ENCODE data around the gene KCNJ6. TPM values are rescaled to one million over a fixed set of nuclear protein-coding genes. Genes with fewer than 3 reads are reported as not detected.

The KCNJ6 gene
- total and polyA plus RNA-seq, 4 experiments from 2014 or later, result not detected

DNA sequence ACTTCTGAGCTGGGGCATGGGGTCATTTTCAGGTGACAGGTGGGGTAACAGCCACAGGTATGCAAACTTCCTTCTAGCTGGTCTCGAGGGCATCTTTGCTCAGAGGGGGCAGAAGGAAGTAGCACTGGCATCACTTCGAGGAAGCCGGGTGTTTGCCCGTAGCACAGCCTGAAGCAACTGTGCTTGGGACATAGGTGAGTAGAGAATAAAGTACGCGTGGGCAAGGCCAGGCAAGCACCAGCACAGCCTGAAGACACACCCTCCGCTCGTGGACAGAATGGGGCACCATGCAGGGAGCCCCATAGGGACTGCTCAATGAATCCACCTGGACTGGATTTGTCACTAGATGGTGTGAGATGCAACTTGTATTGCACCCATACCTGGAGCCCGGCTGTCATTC, 167.1 kb downstream of the KCNJ6 start:
- intact Hi-C loops (cut with micrococcal nuclease), result no loop called here
- Mint-ChIP-seq H3K27ac (no peak overlapping the region), H3K4me1 (no peaks in the 10 kb centered on the region), H3K9me3 (no peaks in the 10 kb centered on the region), H3K36me3 (no peaks in the 10 kb centered on the region), H3K4me3 (no peak overlapping the region), H3K27me3 (peaks cover 5 to 6% of the 10 kb centered on the region in 2 donors)
- no peaks in the 10 kb centered on the region for H3K27me3 ChIP-seq (ENCODE audit: insufficient read depth, low read length)
- H3K4me3 ChIP-seq (ENCODE audit: low read length in 2 of 2), result no peak overlapping the region
- ChIA-PET POLR2A (ENCODE audit: partially characterized antibody) (no interaction called here), CTCF (ENCODE audit: partially characterized antibody) (no interaction called here)
- no peaks in the 10 kb centered on the region for H3K4me1 ChIP-seq (ENCODE audit: insufficient read depth, low read length)
- no peaks in the 10 kb centered on the region for H3K36me3 ChIP-seq (ENCODE audit: insufficient read depth, low read length)
- H3K27ac ChIP-seq (ENCODE audit: low read depth, low read length), result no peak overlapping the region
- no peaks in the 10 kb centered on the region for H3K9me3 ChIP-seq (ENCODE audit: control insufficient read depth in 1 of 2, low read length in 2 of 2)
- no peak for DNase-seq

DNA sequence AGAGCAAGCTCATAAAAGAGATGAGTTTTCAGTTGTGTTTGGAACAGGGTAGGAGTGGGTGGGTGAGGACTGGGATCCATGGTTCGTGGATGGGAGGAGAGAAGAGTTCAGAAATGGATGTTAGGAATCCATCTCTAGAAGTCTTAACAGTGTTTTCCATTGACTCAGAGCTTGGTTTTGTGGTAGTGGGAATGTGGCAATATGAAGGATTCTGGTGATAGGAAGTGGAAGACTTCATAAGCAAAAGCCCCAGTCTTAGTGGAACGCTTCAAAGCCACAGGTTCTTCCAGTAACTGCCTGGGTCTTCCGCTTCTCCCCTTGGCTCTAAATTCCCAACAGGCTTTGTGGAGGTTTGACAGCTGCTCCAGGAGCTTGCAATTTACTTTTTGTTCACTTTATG, 167.9 kb downstream of the KCNJ6 start:
- Histone ChIP-seq H3K36me3 (ENCODE audit: insufficient read depth, low read length) (no peaks in the 10 kb centered on the region), H3K4me1 (ENCODE audit: insufficient read depth, low read length) (no peaks in the 10 kb centered on the region), H3K9me3 (ENCODE audit: control insufficient read depth in 1 of 2, low read length in 2 of 2) (no peaks in the 10 kb centered on the region), H3K4me3 (ENCODE audit: low read length in 2 of 2) (no peak overlapping the region), H3K27ac (ENCODE audit: low read depth, low read length) (no peak overlapping the region), H3K27me3 (ENCODE audit: insufficient read depth, low read length) (no peaks in the 10 kb centered on the region)
- ChIA-PET CTCF (ENCODE audit: partially characterized antibody) (no interaction called here), POLR2A (ENCODE audit: partially characterized antibody) (no interaction called here)
- no peaks in the 10 kb centered on the region for H3K4me1 Mint-ChIP-seq
- no peak for DNase-seq
- peaks cover 5 to 6% of the 10 kb centered on the region in 2 donors for H3K27me3 Mint-ChIP-seq
- H3K4me3 Mint-ChIP-seq, result no peak overlapping the region
- H3K9me3 Mint-ChIP-seq, result no peaks in the 10 kb centered on the region
- H3K36me3 Mint-ChIP-seq, result no peaks in the 10 kb centered on the region
- intact Hi-C loops (cut with micrococcal nuclease), result no loop called here
- no peak overlapping the region for H3K27ac Mint-ChIP-seq

DNA sequence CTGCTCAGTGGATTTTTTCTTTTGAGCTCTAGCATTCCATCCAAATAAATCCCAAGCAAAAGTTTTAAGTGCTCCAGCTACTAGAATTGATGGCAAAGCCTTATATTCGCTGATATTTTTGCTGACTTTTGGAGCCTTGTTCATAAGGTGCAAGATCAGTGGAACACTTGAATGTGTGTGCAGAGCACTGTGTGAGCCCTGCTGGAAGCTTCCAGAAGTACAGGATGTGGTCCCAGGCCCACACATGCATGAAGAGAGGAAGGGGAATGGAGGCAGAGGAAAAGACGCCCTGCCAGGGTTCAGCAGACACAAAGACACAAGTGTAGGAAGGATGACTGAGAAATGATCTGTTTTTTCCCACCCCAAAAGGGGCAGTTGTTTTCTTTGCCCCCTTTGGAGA, 169.4 kb downstream of the KCNJ6 start:
- intact Hi-C loops (cut with micrococcal nuclease), result no loop called here
- DNase-seq, result no peak

DNA sequence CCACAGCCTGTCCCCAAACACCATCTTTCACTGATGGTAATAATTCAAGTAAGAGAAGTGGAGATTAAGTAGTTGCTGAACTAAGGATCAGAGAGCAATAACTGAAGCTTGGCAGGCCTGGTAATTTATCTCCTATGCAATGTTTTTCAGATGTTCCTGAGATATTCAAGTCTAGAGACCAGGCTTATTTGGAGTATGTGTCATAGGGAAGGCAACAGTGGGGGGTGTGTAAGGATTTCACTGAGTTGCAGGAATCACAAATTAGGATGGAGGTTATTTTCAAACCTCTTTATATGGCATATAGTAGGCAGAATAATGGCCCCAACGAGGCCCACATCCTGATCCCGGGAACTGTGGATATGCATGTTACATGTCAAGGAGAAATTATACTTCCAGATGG, 171.7 kb downstream of the KCNJ6 start:
- Mint-ChIP-seq H3K4me1 (no peaks in the 10 kb centered on the region), H3K27me3 (peaks cover 11 to 12% of the 10 kb centered on the region in 2 donors), H3K9me3 (no peaks in the 10 kb centered on the region), H3K27ac (no peak overlapping the region), H3K36me3 (no peaks in the 10 kb centered on the region), H3K4me3 (no peak overlapping the region)
- no peaks in the 10 kb centered on the region for H3K9me3 ChIP-seq (ENCODE audit: control insufficient read depth in 1 of 2, low read length in 2 of 2)
- ChIA-PET POLR2A (ENCODE audit: partially characterized antibody) (no interaction called here), CTCF (ENCODE audit: partially characterized antibody) (no interaction called here)
- no peaks in the 10 kb centered on the region for H3K4me1 ChIP-seq (ENCODE audit: insufficient read depth, low read length)
- DNase-seq, result no peak
- intact Hi-C loops (cut with micrococcal nuclease), result no loop called here
- H3K27ac ChIP-seq (ENCODE audit: low read depth, low read length), result no peak overlapping the region
- H3K4me3 ChIP-seq (ENCODE audit: low read length in 2 of 2), result no peak overlapping the region
- H3K27me3 ChIP-seq (ENCODE audit: insufficient read depth, low read length), result no peaks in the 10 kb centered on the region
- H3K36me3 ChIP-seq (ENCODE audit: insufficient read depth, low read length), result no peaks in the 10 kb centered on the region

More for the DNA sequence above, 169.4 kb downstream of the KCNJ6 start:
- no peaks in the 10 kb centered on the region for H3K36me3 ChIP-seq (ENCODE audit: insufficient read depth, low read length)
- H3K36me3 Mint-ChIP-seq, result no peaks in the 10 kb centered on the region
- ChIA-PET POLR2A (ENCODE audit: partially characterized antibody) (no interaction called here), CTCF (ENCODE audit: partially characterized antibody) (no interaction called here)
- no peaks in the 10 kb centered on the region for H3K27me3 ChIP-seq (ENCODE audit: insufficient read depth, low read length)
- no peaks in the 10 kb centered on the region for H3K4me1 Mint-ChIP-seq
- no peaks in the 10 kb centered on the region for H3K9me3 ChIP-seq (ENCODE audit: control insufficient read depth in 1 of 2, low read length in 2 of 2)
- no peak overlapping the region for H3K27ac ChIP-seq (ENCODE audit: low read depth, low read length)
- no peak overlapping the region for H3K4me3 Mint-ChIP-seq
- no peak overlapping the region for H3K4me3 ChIP-seq (ENCODE audit: low read length in 2 of 2)
- no peak overlapping the region for H3K27ac Mint-ChIP-seq
- H3K27me3 Mint-ChIP-seq, result peaks cover 4 to 9% of the 10 kb centered on the region in 2 donors
- H3K9me3 Mint-ChIP-seq, result no peaks in the 10 kb centered on the region
- no peaks in the 10 kb centered on the region for H3K4me1 ChIP-seq (ENCODE audit: insufficient read depth, low read length)

DNA sequence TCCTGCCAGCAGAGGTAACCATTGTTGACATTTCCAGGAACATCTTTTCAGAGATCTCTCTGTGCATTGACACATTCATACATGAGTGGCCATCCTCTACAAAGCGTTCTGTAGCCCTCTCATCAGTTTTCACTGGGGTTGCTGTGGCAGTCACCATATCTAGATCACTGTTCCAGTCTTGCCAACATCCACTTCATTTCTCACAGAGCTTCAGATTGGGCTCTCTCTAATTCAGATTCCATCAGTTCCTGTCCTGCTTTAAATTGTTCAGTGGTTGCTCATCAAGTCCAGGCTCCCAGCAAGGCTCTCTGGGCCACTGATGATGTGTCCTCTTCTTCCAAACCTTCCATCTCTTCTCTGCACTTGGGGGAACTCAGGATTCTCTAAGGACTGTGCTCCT, 173.7 kb downstream of the KCNJ6 start:
- H3K27ac Mint-ChIP-seq, result no peak overlapping the region

DNA sequence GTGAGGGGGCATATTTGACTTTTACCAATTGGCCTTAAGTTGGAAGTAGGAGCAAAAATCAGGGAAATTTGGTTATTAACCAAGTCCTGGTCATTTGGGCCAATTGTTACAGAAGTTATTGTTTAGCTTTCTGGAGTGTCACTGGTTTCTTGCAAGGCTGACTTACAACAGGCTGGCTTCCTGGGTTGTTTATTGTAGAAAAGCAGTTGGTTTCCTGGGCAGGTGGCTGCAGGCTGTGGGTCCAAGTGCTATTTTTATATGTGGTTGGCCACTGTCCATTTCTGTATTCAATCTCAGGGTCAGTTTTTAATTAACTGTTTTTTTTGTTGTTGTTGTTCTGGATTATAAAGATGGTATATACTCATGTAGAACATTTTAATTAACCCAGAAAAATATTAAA, 174.1 kb downstream of the KCNJ6 start:
- H3K36me3 Mint-ChIP-seq, result no peaks in the 10 kb centered on the region
- no peaks in the 10 kb centered on the region for H3K4me1 Mint-ChIP-seq
- Histone ChIP-seq H3K27me3 (ENCODE audit: insufficient read depth, low read length) (no peaks in the 10 kb centered on the region), H3K4me1 (ENCODE audit: insufficient read depth, low read length) (no peaks in the 10 kb centered on the region), H3K4me3 (ENCODE audit: low read length in 2 of 2) (no peak overlapping the region), H3K36me3 (ENCODE audit: insufficient read depth, low read length) (no peaks in the 10 kb centered on the region), H3K27ac (ENCODE audit: low read depth, low read length) (no peak overlapping the region), H3K9me3 (ENCODE audit: control insufficient read depth in 1 of 2, low read length in 2 of 2) (no peaks in the 10 kb centered on the region)
- ChIA-PET POLR2A (ENCODE audit: partially characterized antibody) (no interaction called here), CTCF (ENCODE audit: partially characterized antibody) (no interaction called here)
- H3K27me3 Mint-ChIP-seq, result peaks cover 11 to 14% of the 10 kb centered on the region in 2 donors
- intact Hi-C loops (cut with micrococcal nuclease), result no loop called here
- no peak for DNase-seq
- H3K9me3 Mint-ChIP-seq, result no peaks in the 10 kb centered on the region
- H3K27ac Mint-ChIP-seq, result no peak overlapping the region
- H3K4me3 Mint-ChIP-seq, result no peak overlapping the region

More for the DNA sequence above, 173.7 kb downstream of the KCNJ6 start:
- H3K4me1 Mint-ChIP-seq, result no peaks in the 10 kb centered on the region
- Histone ChIP-seq H3K4me3 (ENCODE audit: low read length in 2 of 2) (no peak overlapping the region), H3K36me3 (ENCODE audit: insufficient read depth, low read length) (no peaks in the 10 kb centered on the region), H3K9me3 (ENCODE audit: control insufficient read depth in 1 of 2, low read length in 2 of 2) (no peaks in the 10 kb centered on the region), H3K4me1 (ENCODE audit: insufficient read depth, low read length) (no peaks in the 10 kb centered on the region), H3K27me3 (ENCODE audit: insufficient read depth, low read length) (no peaks in the 10 kb centered on the region), H3K27ac (ENCODE audit: low read depth, low read length) (no peak overlapping the region)
- H3K9me3 Mint-ChIP-seq, result no peaks in the 10 kb centered on the region
- H3K36me3 Mint-ChIP-seq, result no peaks in the 10 kb centered on the region
- DNase-seq, result no peak
- intact Hi-C loops (cut with micrococcal nuclease), result no loop called here
- CTCF ChIA-PET (ENCODE audit: partially characterized antibody), result no interaction called here
- no peak overlapping the region for H3K4me3 Mint-ChIP-seq
- POLR2A ChIA-PET (ENCODE audit: partially characterized antibody), result no interaction called here
- peaks cover 11 to 13% of the 10 kb centered on the region in 2 donors for H3K27me3 Mint-ChIP-seq

DNA sequence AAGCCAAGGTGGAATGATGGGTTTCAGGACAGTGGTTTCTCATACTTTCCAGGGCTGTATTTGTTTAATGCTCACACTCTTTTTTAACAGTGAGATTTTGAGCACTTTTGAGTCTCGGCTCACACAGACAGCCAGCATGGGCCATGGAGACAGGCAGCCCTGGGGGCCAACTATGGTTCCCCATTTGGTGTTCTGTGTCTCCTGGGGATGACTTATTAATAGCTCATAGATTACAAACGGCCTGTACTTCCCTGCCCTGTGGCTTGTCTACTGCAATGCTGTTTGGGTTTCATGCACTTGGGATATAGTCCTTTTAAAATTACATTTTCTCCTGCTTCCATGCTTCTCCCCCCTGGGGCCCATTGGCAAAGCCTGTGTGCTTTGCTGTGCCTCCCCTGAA, 178.3 kb downstream of the KCNJ6 start:
- CTCF ChIA-PET (ENCODE audit: partially characterized antibody), result no interaction called here
- no peak for DNase-seq
- intact Hi-C loops (cut with micrococcal nuclease), result no loop called here
- Mint-ChIP-seq H3K36me3 (no peaks in the 10 kb centered on the region), H3K27ac (no peak overlapping the region), H3K27me3 (peaks cover 13 to 20% of the 10 kb centered on the region in 2 donors), H3K4me1 (no peaks in the 10 kb centered on the region), H3K9me3 (no peaks in the 10 kb centered on the region), H3K4me3 (no peak overlapping the region)
- H3K9me3 ChIP-seq (ENCODE audit: control insufficient read depth in 1 of 2, low read length in 2 of 2), result no peaks in the 10 kb centered on the region
- H3K4me1 ChIP-seq (ENCODE audit: insufficient read depth, low read length), result no peaks in the 10 kb centered on the region
- no peaks in the 10 kb centered on the region for H3K27me3 ChIP-seq (ENCODE audit: insufficient read depth, low read length)
- POLR2A ChIA-PET (ENCODE audit: partially characterized antibody), result no interaction called here
- H3K4me3 ChIP-seq (ENCODE audit: low read length in 2 of 2), result no peak overlapping the region
- H3K36me3 ChIP-seq (ENCODE audit: insufficient read depth, low read length), result no peaks in the 10 kb centered on the region
- H3K27ac ChIP-seq (ENCODE audit: low read depth, low read length), result no peak overlapping the region

DNA sequence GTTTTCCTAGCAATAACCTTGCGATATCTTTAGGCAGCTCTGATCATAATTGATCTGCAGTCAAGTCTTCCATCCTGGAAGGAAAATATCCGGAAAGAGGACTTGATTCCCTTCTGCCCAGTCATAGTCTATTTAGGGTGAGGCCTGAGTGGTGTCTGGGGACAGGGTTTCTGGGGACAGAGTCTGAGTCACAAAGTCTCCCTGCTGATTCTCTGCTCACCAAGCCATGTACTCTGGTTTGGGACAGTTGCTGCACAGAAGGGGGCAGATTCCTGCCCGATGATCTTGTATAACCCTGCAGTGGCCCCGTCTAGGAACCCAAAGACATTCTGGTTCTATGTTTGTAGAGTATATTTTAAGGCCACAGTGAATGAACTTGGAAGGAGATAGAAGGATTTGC, 178.8 kb downstream of the KCNJ6 start:
- Histone ChIP-seq H3K36me3 (ENCODE audit: insufficient read depth, low read length) (no peaks in the 10 kb centered on the region), H3K4me1 (ENCODE audit: insufficient read depth, low read length) (no peaks in the 10 kb centered on the region), H3K27me3 (ENCODE audit: insufficient read depth, low read length) (no peaks in the 10 kb centered on the region), H3K4me3 (ENCODE audit: low read length in 2 of 2) (no peak overlapping the region), H3K27ac (ENCODE audit: low read depth, low read length) (no peak overlapping the region), H3K9me3 (ENCODE audit: control insufficient read depth in 1 of 2, low read length in 2 of 2) (no peaks in the 10 kb centered on the region)
- POLR2A ChIA-PET (ENCODE audit: partially characterized antibody), result no interaction called here
- CTCF ChIA-PET (ENCODE audit: partially characterized antibody), result no interaction called here
- Mint-ChIP-seq H3K36me3 (no peaks in the 10 kb centered on the region), H3K4me3 (no peak overlapping the region), H3K27ac (no peak overlapping the region), H3K4me1 (no peaks in the 10 kb centered on the region), H3K27me3 (peaks cover 13 to 16% of the 10 kb centered on the region in 2 donors), H3K9me3 (no peaks in the 10 kb centered on the region)
- intact Hi-C loops (cut with micrococcal nuclease), result no loop called here
- no peak for DNase-seq

All from CD4-positive, alpha-beta memory T cell (primary cell).